ENCODE data around the gene DFFB. TPM values are rescaled to one million over a fixed set of nuclear protein-coding genes. Genes with fewer than 3 reads are reported as not detected.

Gene DFFB
- total RNA-seq, 1 donor from 2014 or later, result 13.7 TPM

DNA sequence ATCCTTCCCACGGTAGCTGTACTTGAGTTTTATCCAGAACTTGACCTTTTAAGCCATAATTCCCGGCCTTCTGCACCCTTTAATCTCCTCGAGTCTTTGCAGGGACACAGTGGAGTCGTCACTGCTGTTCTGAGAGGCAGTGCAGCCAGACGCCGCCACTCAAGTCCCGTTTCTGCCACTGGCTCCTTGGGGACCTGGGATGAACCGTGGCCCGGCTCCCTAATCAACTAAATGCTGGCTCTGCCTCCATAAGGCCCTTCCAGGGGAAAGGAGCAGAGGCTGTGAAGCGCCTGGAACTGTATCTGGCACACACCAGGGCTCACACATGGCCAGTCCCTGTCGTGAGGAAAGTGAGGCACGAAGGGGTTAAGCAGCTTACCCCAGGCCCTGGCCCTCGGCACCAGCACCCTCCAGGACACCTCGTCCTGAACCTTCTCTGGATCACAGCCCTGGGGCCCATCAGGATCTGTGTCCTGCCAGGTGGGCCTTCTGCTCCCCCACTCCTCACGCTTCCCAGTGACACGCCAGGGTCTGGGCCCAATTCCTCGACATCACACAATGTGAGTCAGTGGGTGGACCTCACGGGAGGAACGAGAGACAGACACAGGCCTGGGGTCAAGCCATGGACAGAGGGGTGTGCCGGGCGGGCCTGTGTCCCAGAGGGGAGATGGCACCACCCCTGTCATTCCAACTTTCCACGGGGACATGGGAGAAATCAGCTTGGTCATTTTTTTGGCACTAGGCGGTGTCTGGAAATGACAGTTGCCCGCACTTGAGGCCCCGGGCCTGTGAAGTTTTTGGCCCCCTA, 66.3 kb downstream of the DFFB start:
- intact Hi-C loops (cut with micrococcal nuclease), result no loop called here

DNA sequence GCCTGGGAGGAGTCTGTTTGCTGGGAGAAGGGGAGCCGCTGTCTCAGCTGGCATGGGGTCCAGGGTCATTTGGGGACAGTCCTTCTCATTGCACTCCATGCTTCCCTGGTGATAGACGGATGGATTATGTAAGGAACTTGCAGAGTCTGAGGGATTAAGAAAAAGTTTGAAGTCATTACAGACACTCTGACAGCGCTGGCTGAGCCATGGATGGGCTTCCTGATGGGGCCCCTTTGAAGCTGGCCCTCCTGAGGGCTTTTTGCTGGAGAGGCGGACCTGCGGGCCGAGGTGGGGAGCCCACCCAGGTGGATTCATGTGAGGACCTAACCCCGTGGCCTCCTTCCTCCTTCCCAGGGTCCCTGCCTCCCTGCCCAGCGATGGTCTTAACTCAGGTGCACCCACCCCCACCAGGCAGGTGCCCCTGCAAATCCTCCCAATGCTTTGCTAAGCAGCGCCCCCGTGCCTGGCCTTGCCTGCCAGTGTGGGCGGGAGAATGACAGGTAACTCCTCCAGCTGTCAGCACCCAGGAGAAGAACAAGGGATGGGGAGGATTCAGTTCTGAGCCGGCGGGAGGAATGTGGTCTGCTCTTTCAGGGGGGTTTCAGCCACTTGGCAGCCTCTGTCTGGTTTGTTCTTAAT, 67.0 kb downstream of the DFFB start:
- intact Hi-C loops (cut with micrococcal nuclease), result no loop called here

DNA sequence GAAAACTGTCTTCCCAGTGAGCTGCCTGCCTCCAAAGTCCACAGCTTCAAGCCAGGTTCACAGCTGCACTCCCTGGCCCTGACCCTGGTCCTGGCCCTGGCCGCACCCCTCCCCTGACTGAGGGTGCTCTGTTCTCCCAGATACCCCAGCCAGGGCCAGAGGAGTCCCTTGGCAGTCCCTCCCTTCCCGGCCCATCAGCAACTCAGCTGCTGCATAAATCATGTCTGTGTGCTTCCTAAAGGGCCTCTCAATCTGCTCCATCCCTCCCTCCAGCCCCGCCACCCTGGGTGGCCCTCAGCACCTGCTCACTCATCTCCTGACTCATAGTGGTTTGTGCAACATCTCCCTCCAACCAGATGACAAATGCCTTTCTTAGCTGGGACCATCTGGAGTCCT, 67.5 kb downstream of the DFFB start:
- intact Hi-C loops (cut with micrococcal nuclease), result no loop called here

DNA sequence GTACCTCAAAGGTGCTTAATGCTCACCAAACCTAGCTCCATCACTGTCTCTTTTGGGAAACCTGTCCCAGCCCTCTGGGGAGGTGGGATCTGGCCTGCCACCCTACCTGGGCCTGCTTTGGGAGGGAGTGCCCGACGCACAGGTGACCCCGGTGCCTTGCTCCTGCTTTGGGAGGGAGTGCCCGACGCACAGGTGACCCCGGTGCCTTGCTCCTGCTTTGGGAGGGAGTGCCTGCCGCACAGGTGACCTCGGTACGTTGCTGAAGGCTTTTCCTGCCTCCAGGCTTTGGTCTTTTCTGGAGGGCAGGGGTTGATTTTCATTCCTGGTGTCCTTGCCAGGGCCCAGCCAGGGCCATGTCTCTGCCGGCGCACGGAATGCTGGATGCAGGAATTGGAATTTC, 68.0 kb downstream of the DFFB start:
- intact Hi-C loops (cut with micrococcal nuclease), result no loop called here

GRCh38 chr1:3925762-3926161, 68.5 kb downstream of the DFFB start:
- intact Hi-C loops (cut with micrococcal nuclease), result no loop called here

- intact Hi-C loops (cut with micrococcal nuclease), result no loop called here
Measured at GRCh38 chr1:3926956-3927355, 69.7 kb downstream of the DFFB start.

DNA sequence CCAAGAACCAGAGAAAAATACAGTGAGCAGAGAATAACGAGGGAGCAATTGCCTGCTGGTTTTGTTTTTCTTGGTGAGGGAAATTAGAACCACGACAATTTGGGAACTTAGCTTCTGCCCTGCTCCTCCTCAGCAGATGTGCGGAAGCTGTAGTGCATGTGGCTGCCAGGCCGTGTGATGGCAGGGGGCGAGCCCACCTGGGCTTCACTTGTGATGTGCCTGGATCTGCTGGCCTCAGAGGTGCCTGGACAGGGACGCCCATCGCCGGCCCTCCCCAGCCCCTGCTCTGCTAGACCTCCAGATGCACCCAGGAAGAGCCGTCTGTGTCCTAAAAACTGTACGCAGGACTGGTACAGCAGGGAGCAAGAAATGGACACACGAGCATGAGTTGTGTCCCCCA, 71.3 kb downstream of the DFFB start:
- intact Hi-C loops (cut with micrococcal nuclease), result no loop called here

DNA sequence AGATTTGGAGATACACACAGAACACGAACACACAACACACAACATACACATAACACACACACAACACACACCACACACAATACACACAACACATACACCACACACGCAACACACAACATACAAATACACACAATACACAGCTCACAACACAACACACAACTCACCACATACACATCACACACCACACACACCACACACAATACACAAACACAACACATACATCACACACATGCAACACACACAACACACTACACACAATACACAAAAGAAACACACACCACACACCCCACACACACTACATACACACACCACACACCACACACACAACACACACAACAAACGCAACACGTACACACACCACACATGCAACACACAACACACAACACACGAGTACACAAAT, 71.8 kb downstream of the DFFB start:
- intact Hi-C loops (cut with micrococcal nuclease), result no loop called here

GRCh38 chr1:3930301-3931006, 73.2 kb downstream of the DFFB start:
- intact Hi-C loops (cut with micrococcal nuclease), result no loop called here

GRCh38 chr1:3931007-3931912, 74.0 kb downstream of the DFFB start:
- intact Hi-C loops (cut with micrococcal nuclease), result no loop called here

GRCh38 chr1:3932156-3932919, 75.1 kb downstream of the DFFB start:
- intact Hi-C loops (cut with micrococcal nuclease), result no loop called here

Other genes starting within 250 kb of the DFFB start
- gene MEGF6, start 246.0 kb upstream of the DFFB start, total RNA-seq, result 8.3 and 9.6 TPM in 2 replicates
- 14.4 and 17.1 TPM in 2 replicates for gene TPRG1L, start 232.5 kb upstream of the DFFB start, total RNA-seq
- 32.5 and 37.7 TPM in 2 replicates for gene WRAP73, start 207.4 kb upstream of the DFFB start, total RNA-seq
- gene TP73, start 205.0 kb upstream of the DFFB start, total RNA-seq, result 1.4 and 1.5 TPM in 2 replicates
- gene CCDC27, start 105.0 kb upstream of the DFFB start, total RNA-seq, result not detected in 2 replicates
- not detected in 2 replicates for gene SMIM1, start 84.7 kb upstream of the DFFB start, total RNA-seq
- gene LRRC47, start 61.0 kb upstream of the DFFB start, total RNA-seq, result 42.6 and 43.5 TPM in 2 replicates
- gene CEP104, start 265 bp upstream of the DFFB start, total RNA-seq, result 53.0 and 65.0 TPM in 2 replicates
- 26.6 and 30.4 TPM in 2 replicates for gene C1orf174, start 42.8 kb downstream of the DFFB start, total RNA-seq